SH-SY5Y (cell line): ENCODE results near the gene GPHN.

ENCODE experiments used
- GATA2 ChIP-seq: IDR thresholded peaks from 2 replicates; pipeline ENCODE4 v1.6.1; 2011; ENCODE audit warnings: mild to moderate bottlenecking, low read depth, low read length
- GATA3 ChIP-seq: IDR thresholded peaks from 2 replicates; pipeline ENCODE4 v1.6.1; 2011; ENCODE audit warnings: low read depth, mild to moderate bottlenecking, low read length, moderate library complexity

DNA sequence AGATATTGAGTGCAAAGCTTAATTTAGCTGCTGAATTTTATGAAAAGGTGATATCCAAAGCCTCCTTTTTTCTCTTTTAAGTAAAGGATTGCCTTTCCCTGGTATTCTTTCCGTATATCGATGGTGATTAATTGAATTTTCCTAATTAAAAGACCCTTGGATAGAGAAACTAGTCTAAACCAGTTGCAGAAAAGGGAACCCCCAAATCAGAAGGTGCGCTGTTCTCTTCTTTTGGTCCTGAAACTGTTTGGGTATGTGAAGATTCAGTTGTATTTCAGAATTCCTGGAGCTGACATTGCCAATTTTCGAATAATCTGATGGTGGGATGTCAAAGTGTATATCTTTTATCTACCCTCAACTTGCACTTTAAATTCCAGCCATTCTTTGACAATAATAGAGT lies 1.9 kb downstream of the GPHN start:
- no peak for TF ChIP-seq GATA2
- TF ChIP-seq GATA3, result no peak
